ENCODE data around the gene TMEM150C. TPM values are rescaled to one million over a fixed set of nuclear protein-coding genes. Genes with fewer than 3 reads are reported as not detected.

TMEM150C gene
- total RNA-seq, 1 experiment from 2014 or later: 2.7 TPM

DNA sequence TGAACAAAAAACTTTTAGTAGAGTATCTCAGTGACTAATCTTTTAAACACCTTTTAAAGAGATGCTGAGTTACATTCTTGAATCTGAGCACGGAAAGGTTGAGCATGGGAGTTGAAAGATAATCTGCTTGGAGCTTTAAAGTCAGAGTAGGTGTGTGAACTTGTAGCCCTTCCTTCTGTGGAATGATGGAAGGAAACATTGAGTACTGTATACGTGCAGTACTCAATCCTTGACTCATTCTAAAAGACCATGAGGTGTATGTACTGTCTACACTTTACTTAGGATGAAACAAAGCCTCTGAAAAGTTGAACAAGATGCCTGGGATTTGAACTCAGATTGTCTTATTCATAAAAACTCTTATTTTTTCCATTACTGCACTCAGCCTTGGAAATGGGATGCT is 128.0 kb downstream of the TMEM150C start:
- Mint-ChIP-seq H3K4me1 (peaks cover 44% of the 10 kb centered on the region), H3K36me3 (peaks cover 35% of the 10 kb centered on the region), H3K27ac (peak overlapping the region; percentile 63; the same call in 1 of the 2 replicates), H3K4me3 (peak overlapping the region; percentile 27; the same call in 1 of the 2 replicates), H3K9me3 (no peaks in the 10 kb centered on the region), H3K27me3 (ENCODE audit: low read depth) (no peaks in the 10 kb centered on the region)
- ChIA-PET CTCF (no interaction called here), POLR2A (no interaction called here)
- ATAC-seq: no peak
- TF ChIP-seq, protein P1, sequence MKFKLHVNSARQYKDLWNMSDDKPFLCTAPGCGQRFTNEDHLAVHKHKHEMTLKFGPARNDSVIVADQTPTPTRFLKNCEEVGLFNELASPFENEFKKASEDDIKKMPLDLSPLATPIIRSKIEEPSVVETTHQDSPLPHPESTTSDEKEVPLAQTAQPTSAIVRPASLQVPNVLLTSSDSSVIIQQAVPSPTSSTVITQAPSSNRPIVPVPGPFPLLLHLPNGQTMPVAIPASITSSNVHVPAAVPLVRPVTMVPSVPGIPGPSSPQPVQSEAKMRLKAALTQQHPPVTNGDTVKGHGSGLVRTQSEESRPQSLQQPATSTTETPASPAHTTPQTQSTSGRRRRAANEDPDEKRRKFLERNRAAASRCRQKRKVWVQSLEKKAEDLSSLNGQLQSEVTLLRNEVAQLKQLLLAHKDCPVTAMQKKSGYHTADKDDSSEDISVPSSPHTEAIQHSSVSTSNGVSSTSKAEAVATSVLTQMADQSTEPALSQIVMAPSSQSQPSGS (CRISPR knock-in tag; IDR thresholded peaks at IDR 0.05; ENCODE audit: borderline replicate concordance, low read depth): no peak
- TF ChIP-seq ZNF263 (CRISPR knock-in tag; IDR thresholded peaks at IDR 0.05; ENCODE audit: low read depth) (no peak), ESRRA (CRISPR knock-in tag; IDR thresholded peaks at IDR 0.05; ENCODE audit: borderline replicate concordance) (no peak), TEAD4 (CRISPR knock-in tag; IDR thresholded peaks at IDR 0.05) (no peak), MYBL2 (CRISPR knock-in tag; IDR thresholded peaks at IDR 0.05) (no peak), IRF2 (CRISPR knock-in tag; IDR thresholded peaks at IDR 0.05; ENCODE audit: borderline replicate concordance, low read depth) (no peak), NR3C1 (CRISPR knock-in tag; conservative IDR thresholded peaks at IDR 0.05; ENCODE audit: low read depth) (no peak), NFATC4 (CRISPR knock-in tag; IDR thresholded peaks at IDR 0.05) (no peak), MXD4 (CRISPR knock-in tag; IDR thresholded peaks at IDR 0.05; ENCODE audit: borderline replicate concordance) (no peak), ZBTB21 (CRISPR knock-in tag; IDR thresholded peaks at IDR 0.05; ENCODE audit: borderline replicate concordance) (no peak)
- TF ChIP-seq, protein P2, sequence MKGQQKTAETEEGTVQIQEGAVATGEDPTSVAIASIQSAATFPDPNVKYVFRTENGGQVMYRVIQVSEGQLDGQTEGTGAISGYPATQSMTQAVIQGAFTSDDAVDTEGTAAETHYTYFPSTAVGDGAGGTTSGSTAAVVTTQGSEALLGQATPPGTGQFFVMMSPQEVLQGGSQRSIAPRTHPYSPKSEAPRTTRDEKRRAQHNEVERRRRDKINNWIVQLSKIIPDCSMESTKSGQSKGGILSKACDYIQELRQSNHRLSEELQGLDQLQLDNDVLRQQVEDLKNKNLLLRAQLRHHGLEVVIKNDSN (CRISPR knock-in tag; IDR thresholded peaks at IDR 0.05): no peak
- TF ChIP-seq, protein P3, sequence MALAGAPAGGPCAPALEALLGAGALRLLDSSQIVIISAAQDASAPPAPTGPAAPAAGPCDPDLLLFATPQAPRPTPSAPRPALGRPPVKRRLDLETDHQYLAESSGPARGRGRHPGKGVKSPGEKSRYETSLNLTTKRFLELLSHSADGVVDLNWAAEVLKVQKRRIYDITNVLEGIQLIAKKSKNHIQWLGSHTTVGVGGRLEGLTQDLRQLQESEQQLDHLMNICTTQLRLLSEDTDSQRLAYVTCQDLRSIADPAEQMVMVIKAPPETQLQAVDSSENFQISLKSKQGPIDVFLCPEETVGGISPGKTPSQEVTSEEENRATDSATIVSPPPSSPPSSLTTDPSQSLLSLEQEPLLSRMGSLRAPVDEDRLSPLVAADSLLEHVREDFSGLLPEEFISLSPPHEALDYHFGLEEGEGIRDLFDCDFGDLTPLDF (CRISPR knock-in tag; IDR thresholded peaks at IDR 0.05): no peak
- TF ChIP-seq, protein P4, sequence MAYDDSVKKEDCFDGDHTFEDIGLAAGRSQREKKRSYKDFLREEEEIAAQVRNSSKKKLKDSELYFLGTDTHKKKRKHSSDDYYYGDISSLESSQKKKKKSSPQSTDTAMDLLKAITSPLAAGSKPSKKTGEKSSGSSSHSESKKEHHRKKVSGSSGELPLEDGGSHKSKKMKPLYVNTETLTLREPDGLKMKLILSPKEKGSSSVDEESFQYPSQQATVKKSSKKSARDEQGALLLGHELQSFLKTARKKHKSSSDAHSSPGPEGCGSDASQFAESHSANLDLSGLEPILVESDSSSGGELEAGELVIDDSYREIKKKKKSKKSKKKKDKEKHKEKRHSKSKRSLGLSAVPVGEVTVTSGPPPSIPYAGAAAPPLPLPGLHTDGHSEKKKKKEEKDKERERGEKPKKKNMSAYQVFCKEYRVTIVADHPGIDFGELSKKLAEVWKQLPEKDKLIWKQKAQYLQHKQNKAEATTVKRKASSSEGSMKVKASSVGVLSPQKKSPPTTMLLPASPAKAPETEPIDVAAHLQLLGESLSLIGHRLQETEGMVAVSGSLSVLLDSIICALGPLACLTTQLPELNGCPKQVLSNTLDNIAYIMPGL (CRISPR knock-in tag; IDR thresholded peaks at IDR 0.05): no peak
- DNase-seq (ENCODE audit: low spot score): no peak

Other genes starting within 250 kb of the TMEM150C start
- gene HNRNPD, start 188.0 kb downstream of the TMEM150C start, total RNA-seq (2021): 493 to 580 TPM (median 496 TPM) in 3 replicates
- 346 to 361 TPM (median 359 TPM) in 3 replicates for gene HNRNPDL, start 131.5 kb downstream of the TMEM150C start, total RNA-seq (2021)
- 72.3 to 78.3 TPM (median 75.0 TPM) in 3 replicates for gene ENOPH1, start 131.4 kb downstream of the TMEM150C start, total RNA-seq (2021)
- 4.6 to 6.3 TPM (median 4.9 TPM) in 3 replicates for gene SCD5, start 236.8 kb upstream of the TMEM150C start, total RNA-seq (2021)

All from WTC11 (cell line).